Fibroblast of lung (primary cell): ENCODE results near the gene ZC3HAV1L. TPM values are rescaled to one million over a fixed set of nuclear protein-coding genes. Genes with fewer than 3 reads are reported as not detected.
A peak's percentile ranks its signal among the peaks of the same experiment; 100 is the strongest.

Experiments
- DNase-seq, 2 donors: peaks; one replicate each; pipeline versions ENCODE4 v3.0.0 to v3.0.0-alpha.2; 2010; ENCODE audit warnings: low read depth in 2 of 2
- H2AFZ ChIP-seq: 2 replicates; pipeline ENCODE4 v1.5.1; 2012; ENCODE audit warnings: low read length, control low read depth, inconsistent platforms
- H3K27ac ChIP-seq: 2 replicates; pipeline ENCODE4 v1.5.1; 2011; ENCODE audit warnings: low read length, control low read depth; ENCODE audit not compliant: insufficient read depth
- H3K27me3 ChIP-seq: 2 replicates; pipeline ENCODE4 v1.5.1; 2011; ENCODE audit warnings: mild to moderate bottlenecking, low read length; ENCODE audit not compliant: control insufficient read depth, insufficient read depth
- H3K36me3 ChIP-seq: 2 replicates; pipeline ENCODE4 v1.5.1; 2011; ENCODE audit warnings: low read length; ENCODE audit not compliant: control insufficient read depth, insufficient read depth
- H3K4me1 ChIP-seq: 2 replicates; pipeline ENCODE4 v1.5.1; 2011; ENCODE audit warnings: low read length; ENCODE audit not compliant: control insufficient read depth, insufficient read depth; ENCODE audit errors: extremely low read depth
- H3K4me2 ChIP-seq: 2 replicates; pipeline ENCODE4 v1.5.1; 2011; ENCODE audit warnings: low read length, control low read depth; ENCODE audit not compliant: insufficient read depth; ENCODE audit errors: extremely low read depth
- H3K4me3 ChIP-seq, 4 experiments: fragments of 200-600 bp in 1 of 4; sonication (generic) in 1 of 4; replicated peaks in 1 of 4; 2 replicates each; pipeline ENCODE4 v1.5.1; 2011 to 2016; ENCODE audit warnings: low read length in 4 of 4, low read depth in 3 of 4, mild to moderate bottlenecking in 3 of 4, control low read depth in 2 of 4, inconsistent platforms in 1 of 4, mixed read lengths in 1 of 4; ENCODE audit not compliant: insufficient read depth in 1 of 4; ENCODE audit errors: control extremely low read depth in 1 of 4
- H3K79me2 ChIP-seq: 2 replicates; pipeline ENCODE4 v1.5.1; 2012; ENCODE audit warnings: mild to moderate bottlenecking, low read length, inconsistent platforms; ENCODE audit not compliant: control insufficient read depth, insufficient read depth
- H3K9ac ChIP-seq: 2 replicates; pipeline ENCODE4 v1.5.1; 2011; ENCODE audit warnings: mild to moderate bottlenecking, low read length, control low read depth; ENCODE audit not compliant: insufficient read depth
- H3K9me3 ChIP-seq: 2 replicates; pipeline ENCODE4 v1.5.1; 2012; ENCODE audit warnings: low read depth, low read length; ENCODE audit not compliant: control insufficient read depth, insufficient read depth
- H4K20me1 ChIP-seq: 2 replicates; pipeline ENCODE4 v1.5.1; 2011; ENCODE audit warnings: low read length; ENCODE audit not compliant: control insufficient read depth, insufficient read depth; ENCODE audit errors: extremely low read depth
- EZH2 ChIP-seq: IDR thresholded peaks from 2 replicates; pipeline ENCODE4 v1.5.1; 2012; ENCODE audit warnings: low read length, control low read depth, mild to moderate bottlenecking; ENCODE audit errors: missing control alignments
- polyA plus RNA-seq, 2 donors: library from polyadenylated mRNA; depleted of rRNA in 1 of 2; stranded (reverse) in 1 of 2; unstranded in 1 of 2; fragments of >200 nt; gene quantifications; 2 replicates each; pipeline ENCODE4 v1.2.1, GENCODE V29; 2011 to 2012; ENCODE audit warnings: missing spikeins in 1 of 2
- total RNA-seq: library from RNA; depleted of rRNA; stranded (reverse); fragments of >200 nt; gene quantifications from 2 replicates; pipeline ENCODE4 v1.2.1, GENCODE V29; 2014
- TF ChIP-seq, protein P1 (sequence below), 2 donors: IDR thresholded peaks in 1 of 2; conservative IDR thresholded peaks in 1 of 2; 1 replicate in 1 of 2; 2 replicates in 1 of 2; pipeline ENCODE4 v1.5.1; 2011 to 2012; ENCODE audit warnings: low read length in 2 of 2, control low read depth in 1 of 2, inconsistent platforms in 1 of 2, low read depth in 1 of 2, mild to moderate bottlenecking in 1 of 2

ZC3HAV1L gene
- total and polyA plus RNA-seq, 2 donors (not counting 1 experiment from before 2014, with no cell fraction given): 5.3 to 8.9 TPM

DNA sequence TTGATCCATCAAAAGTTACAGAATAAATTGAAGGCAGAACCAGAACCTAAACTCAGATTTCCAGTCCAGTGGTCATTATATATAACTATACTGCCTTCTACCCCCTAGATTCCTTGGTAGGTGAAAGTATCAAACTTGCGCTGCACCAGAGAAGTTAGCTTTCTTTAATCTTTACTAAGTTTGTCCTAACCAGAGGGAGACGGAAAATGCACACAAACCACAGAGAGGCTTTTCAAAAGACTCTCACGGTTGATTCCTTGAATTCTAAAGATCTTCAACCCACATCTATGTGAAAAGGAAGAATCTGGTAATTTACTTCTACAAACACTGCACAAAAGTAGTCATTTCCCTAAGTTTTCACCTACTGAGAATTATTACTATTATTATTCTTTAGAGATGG is 36.4 kb downstream of the ZC3HAV1L start:
- H3K27ac ChIP-seq: no peak overlapping the region
- no peaks in the 10 kb centered on the region for H3K9me3 ChIP-seq
- no peak overlapping the region for H3K4me2 ChIP-seq
- H3K79me2 ChIP-seq: no peaks in the 10 kb centered on the region
- H3K9ac ChIP-seq: no peak overlapping the region
- no peak for TF ChIP-seq EZH2
- TF ChIP-seq, protein P1, sequence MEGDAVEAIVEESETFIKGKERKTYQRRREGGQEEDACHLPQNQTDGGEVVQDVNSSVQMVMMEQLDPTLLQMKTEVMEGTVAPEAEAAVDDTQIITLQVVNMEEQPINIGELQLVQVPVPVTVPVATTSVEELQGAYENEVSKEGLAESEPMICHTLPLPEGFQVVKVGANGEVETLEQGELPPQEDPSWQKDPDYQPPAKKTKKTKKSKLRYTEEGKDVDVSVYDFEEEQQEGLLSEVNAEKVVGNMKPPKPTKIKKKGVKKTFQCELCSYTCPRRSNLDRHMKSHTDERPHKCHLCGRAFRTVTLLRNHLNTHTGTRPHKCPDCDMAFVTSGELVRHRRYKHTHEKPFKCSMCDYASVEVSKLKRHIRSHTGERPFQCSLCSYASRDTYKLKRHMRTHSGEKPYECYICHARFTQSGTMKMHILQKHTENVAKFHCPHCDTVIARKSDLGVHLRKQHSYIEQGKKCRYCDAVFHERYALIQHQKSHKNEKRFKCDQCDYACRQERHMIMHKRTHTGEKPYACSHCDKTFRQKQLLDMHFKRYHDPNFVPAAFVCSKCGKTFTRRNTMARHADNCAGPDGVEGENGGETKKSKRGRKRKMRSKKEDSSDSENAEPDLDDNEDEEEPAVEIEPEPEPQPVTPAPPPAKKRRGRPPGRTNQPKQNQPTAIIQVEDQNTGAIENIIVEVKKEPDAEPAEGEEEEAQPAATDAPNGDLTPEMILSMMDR (conservative IDR thresholded peaks at IDR 0.05 in 1 of 2, IDR thresholded peaks at IDR 0.05 in 1 of 2; ENCODE audit: low read depth in 1 of 2, low read length in 2 of 2): no peak
- no peak overlapping the region for H2AFZ ChIP-seq
- H3K4me3 ChIP-seq: no peak overlapping the region
- H4K20me1 ChIP-seq: no peaks in the 10 kb centered on the region
- DNase-seq: no peak
- no peaks in the 10 kb centered on the region for H3K36me3 ChIP-seq
- H3K27me3 ChIP-seq: no peaks in the 10 kb centered on the region
- H3K4me1 ChIP-seq: no peaks in the 10 kb centered on the region

DNA sequence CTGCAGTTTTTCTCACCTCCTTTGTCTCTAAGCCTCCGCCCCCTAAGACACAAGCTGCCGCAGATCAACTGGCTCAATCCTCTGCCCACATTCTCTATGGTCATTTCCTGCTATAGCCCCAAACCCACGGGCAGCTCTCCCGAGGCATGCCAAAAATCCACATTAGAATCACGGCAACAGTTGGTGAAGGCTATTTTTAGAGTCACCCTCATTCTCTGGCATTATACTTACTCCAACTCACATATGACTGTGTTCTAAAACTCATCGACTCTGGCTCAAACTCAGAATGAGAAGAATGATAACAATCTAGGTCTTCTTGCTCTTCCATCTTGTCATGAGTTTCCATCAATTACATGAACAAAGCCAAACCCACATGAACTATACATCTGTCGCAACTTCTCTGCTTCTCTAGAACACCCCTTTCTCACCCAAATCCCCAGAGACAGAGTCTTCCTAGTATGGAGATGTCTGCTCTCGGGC is 43.8 kb downstream of the ZC3HAV1L start:
- no peak overlapping the region for H3K9ac ChIP-seq
- peak in 1 of 2 donors; percentile 89 for DNase-seq
- H3K4me1 ChIP-seq: no peaks in the 10 kb centered on the region
- no peak overlapping the region for H3K4me2 ChIP-seq
- H3K27me3 ChIP-seq: no peaks in the 10 kb centered on the region
- no peak overlapping the region for H2AFZ ChIP-seq
- no peaks in the 10 kb centered on the region for H3K36me3 ChIP-seq
- no peak for TF ChIP-seq EZH2
- TF ChIP-seq, protein P1 (conservative IDR thresholded peaks at IDR 0.05 in 1 of 2, IDR thresholded peaks at IDR 0.05 in 1 of 2; ENCODE audit: low read depth in 1 of 2, low read length in 2 of 2): no peak
- no peaks in the 10 kb centered on the region for H3K9me3 ChIP-seq
- no peaks in the 10 kb centered on the region for H3K79me2 ChIP-seq
- H3K27ac ChIP-seq: no peak overlapping the region
- H4K20me1 ChIP-seq: no peaks in the 10 kb centered on the region
- no peak overlapping the region for H3K4me3 ChIP-seq

DNA sequence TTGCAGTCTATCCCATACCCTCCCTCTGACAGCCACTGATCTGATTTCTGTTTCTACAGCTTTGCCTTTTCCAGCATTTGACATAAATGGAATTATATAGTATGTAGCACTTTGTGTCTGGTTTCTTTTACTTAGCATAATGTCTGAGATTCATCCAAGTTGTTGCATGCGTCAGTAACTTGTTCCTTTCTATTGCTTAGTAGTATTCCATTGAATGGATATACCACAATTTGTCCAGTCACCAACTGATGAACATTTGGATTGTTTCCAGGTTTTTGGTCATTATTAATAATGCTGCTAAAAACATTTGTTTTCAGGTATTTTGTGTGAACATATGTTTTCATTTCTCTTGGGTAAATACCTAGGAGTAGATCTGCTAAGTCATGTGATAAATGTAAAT is 48.2 kb downstream of the ZC3HAV1L start:
- Histone ChIP-seq H3K4me3 (no peak overlapping the region), H3K27me3 (no peaks in the 10 kb centered on the region), H3K36me3 (no peaks in the 10 kb centered on the region), H3K27ac (no peak overlapping the region), H3K4me2 (no peak overlapping the region), H3K4me1 (no peaks in the 10 kb centered on the region), H3K9me3 (no peaks in the 10 kb centered on the region), H2AFZ (no peak overlapping the region), H4K20me1 (no peaks in the 10 kb centered on the region), H3K9ac (no peak overlapping the region), H3K79me2 (no peaks in the 10 kb centered on the region)
- no peak for TF ChIP-seq EZH2
- TF ChIP-seq, protein P1 (conservative IDR thresholded peaks at IDR 0.05 in 1 of 2, IDR thresholded peaks at IDR 0.05 in 1 of 2; ENCODE audit: low read depth in 1 of 2, low read length in 2 of 2): no peak
- DNase-seq: no peak
